ENCODE data around the gene SPART.

DNA sequence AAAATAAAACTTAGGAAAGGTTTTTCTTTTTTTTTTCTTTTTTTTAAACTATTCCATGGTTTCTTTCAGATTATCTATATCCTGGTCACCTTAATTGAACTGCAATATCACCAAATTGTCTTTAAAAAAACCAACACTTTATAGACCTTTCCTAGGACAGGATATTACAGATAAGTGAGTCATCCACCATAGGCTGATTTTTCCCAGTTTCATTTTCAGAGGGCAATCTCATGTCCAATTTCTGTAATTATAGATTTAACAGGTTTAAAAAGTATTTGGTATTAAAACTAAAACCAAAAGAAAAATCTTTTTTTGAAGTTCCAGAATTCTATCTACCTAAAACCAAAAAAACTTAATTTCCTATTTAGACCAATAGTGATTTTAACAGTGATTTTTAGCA lies 13.2 kb downstream of the SPART start:
- TF ChIP-seq CTCF (IDR thresholded peaks at IDR 0.05) (no peak), POLR2A (IDR thresholded peaks at IDR 0.05) (no peak)
